ENCODE data around the gene DGKZ.

Gene DGKZ

GRCh38 chr11:46326813-46327416, 20.3 kb upstream of the DGKZ start:
- no peak for DNase-seq

- DNase-seq = peak; percentile 42
These were observed 19.4 kb upstream of the DGKZ start for GRCh38 chr11:46327829-46328228.

- no peak for DNase-seq
These were observed 17.1 kb upstream of the DGKZ start for GRCh38 chr11:46330154-46330553.

- peak; percentile 77 for DNase-seq
These were observed 16.5 kb upstream of the DGKZ start for GRCh38 chr11:46330563-46331281.

- DNase-seq = no peak
These were observed 15.8 kb upstream of the DGKZ start for GRCh38 chr11:46331282-46331984.

GRCh38 chr11:46332093-46332567, 15.1 kb upstream of the DGKZ start:
- DNase-seq = no peak

GRCh38 chr11:46332568-46333393, 14.5 kb upstream of the DGKZ start:
- peak; percentile 57 for DNase-seq

- peak; percentile 35 for DNase-seq
These were observed 13.8 kb upstream of the DGKZ start for GRCh38 chr11:46333394-46333947.

GRCh38 chr11:46334211-46334610, 13.1 kb upstream of the DGKZ start:
- DNase-seq = no peak

GRCh38 chr11:46335271-46335670, 12.0 kb upstream of the DGKZ start:
- no peak for DNase-seq

- no peak for DNase-seq
These were observed 11.2 kb upstream of the DGKZ start for GRCh38 chr11:46335890-46336562.

- DNase-seq = no peak
These were observed 10.6 kb upstream of the DGKZ start for GRCh38 chr11:46336563-46337180.

GRCh38 chr11:46337626-46338345, 9.5 kb upstream of the DGKZ start:
- DNase-seq = peak; percentile 12

GRCh38 chr11:46338636-46338987, 8.7 kb upstream of the DGKZ start:
- no peak for DNase-seq

GRCh38 chr11:46338988-46339666, 8.1 kb upstream of the DGKZ start:
- DNase-seq = peak; percentile 99

GRCh38 chr11:46339816-46340215, 7.4 kb upstream of the DGKZ start:
- DNase-seq = no peak

- no peak for DNase-seq
These were observed 5.8 kb upstream of the DGKZ start for GRCh38 chr11:46341454-46341853.

GRCh38 chr11:46342239-46342638, 5.0 kb upstream of the DGKZ start:
- no peak for DNase-seq

- DNase-seq = no peak
These were observed 3.7 kb upstream of the DGKZ start for GRCh38 chr11:46343520-46343919.

- DNase-seq = peak; percentile 66
These were observed 2.1 kb upstream of the DGKZ start for GRCh38 chr11:46345131-46345597.
